Stimulated activated CD8-positive, alpha-beta memory T cell treated with anti-CD3 and anti-CD28 coated beads, Interleukin-12 subunit alpha, Interleukin-12 subunit beta, amount 100 ng/mL, for 24 hours (primary cell): Measurements from ENCODE around the gene VSIG10L.

Experiments used
- DNase-seq: peaks from one replicate; pipeline ENCODE4 v3.0.0-alpha.2; 2020; ENCODE audit errors: extremely low read depth

VSIG10L gene

GRCh38 chr19:51338563-51339312 lies 3.2 kb downstream of the VSIG10L start:
- peak; percentile 69 for DNase-seq

- DNase-seq, result no peak
Measured at GRCh38 chr19:51337861-51338562, 3.9 kb downstream of the VSIG10L start.

GRCh38 chr19:51337141-51337860 lies 4.6 kb downstream of the VSIG10L start:
- no peak for DNase-seq

GRCh38 chr19:51333836-51334460 lies 8.0 kb downstream of the VSIG10L start:
- no peak for DNase-seq

- no peak for DNase-seq
Measured at GRCh38 chr19:51331716-51332115, 10.2 kb downstream of the VSIG10L start.

DNA sequence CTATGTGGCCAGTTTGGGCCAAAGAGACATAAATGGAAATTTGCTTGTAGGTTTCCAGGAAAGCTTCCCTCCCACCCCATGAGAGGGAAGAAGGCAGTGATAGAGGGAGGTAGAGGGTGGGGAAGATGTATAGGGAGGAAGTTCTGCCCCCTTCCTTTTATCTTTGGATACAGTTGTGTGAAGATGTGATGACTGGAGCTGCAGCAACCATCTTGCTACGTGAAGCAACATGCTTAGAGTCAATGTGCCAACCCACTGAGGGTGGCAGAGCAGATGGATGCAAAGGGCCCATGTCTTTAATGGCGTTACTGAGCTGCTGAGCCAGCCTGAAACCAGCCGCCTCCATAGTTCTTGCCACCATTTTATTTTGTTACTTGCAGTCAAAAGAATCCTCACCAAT lies 10.7 kb downstream of the VSIG10L start:
- no peak for DNase-seq

DNA sequence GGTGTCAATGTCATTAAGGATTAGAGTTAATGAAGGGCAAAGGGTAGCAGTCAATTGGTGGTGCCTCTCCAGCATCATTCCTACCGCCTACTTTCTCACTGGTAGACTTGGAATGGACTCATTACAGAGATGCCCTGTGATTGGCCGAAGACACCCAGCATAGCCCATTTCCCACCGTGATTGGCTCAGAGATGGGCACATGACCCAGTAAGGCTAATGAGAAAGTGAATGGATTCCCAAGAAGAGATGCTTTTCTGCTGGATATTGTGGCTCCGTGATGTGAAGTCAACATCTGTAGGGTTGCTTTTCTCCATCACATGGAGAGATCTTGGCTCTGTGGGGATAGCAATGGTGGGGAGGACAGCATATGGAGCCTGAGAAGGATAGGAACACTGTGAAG lies 11.6 kb downstream of the VSIG10L start:
- no peak for DNase-seq

- no peak for DNase-seq
Measured at GRCh38 chr19:51329411-51329810, 12.5 kb downstream of the VSIG10L start.

DNA sequence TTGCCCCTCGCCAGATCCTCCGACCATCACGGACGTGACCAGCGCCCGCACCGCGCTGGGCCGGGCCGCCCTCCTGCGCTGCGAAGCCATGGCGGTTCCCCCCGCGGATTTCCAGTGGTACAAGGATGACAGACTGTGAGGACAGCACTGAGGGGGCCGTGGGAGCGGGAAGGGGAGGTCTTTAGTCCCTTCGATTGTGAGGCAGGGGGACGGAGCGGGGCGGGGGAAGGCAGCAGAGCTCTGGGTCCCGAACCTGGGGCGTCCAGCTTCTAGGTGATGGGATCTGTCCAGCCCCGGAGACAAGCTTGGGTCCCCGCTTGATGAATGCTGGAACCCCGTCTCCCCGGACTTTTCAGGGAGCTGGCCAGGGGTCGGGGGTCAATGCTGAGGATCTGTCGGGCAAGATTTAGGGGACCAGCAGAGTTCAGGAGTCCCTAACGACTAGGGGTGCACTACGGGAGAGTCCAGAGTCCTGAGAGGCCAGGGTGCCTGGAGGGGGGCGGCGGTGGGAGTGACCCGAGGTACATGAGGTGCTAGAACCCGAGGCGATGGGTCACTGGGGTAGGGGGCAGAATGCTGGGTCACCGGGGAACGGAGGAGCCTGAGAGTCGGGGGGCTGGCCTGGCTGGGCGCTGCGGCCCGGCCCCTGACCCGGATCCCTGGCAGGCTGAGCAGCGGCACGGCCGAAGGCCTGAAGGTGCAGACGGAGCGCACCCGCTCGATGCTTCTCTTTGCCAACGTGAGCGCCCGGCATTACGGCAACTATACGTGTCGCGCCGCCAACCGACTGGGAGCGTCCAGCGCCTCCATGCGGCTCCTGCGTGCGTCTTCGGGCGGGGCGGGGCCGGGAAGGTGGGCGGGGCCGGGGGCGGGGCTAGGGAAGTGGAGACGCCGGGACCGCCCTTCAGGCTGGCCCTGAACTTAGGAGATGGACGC lies 14.6 kb downstream of the VSIG10L start:
- no peak for DNase-seq

DNA sequence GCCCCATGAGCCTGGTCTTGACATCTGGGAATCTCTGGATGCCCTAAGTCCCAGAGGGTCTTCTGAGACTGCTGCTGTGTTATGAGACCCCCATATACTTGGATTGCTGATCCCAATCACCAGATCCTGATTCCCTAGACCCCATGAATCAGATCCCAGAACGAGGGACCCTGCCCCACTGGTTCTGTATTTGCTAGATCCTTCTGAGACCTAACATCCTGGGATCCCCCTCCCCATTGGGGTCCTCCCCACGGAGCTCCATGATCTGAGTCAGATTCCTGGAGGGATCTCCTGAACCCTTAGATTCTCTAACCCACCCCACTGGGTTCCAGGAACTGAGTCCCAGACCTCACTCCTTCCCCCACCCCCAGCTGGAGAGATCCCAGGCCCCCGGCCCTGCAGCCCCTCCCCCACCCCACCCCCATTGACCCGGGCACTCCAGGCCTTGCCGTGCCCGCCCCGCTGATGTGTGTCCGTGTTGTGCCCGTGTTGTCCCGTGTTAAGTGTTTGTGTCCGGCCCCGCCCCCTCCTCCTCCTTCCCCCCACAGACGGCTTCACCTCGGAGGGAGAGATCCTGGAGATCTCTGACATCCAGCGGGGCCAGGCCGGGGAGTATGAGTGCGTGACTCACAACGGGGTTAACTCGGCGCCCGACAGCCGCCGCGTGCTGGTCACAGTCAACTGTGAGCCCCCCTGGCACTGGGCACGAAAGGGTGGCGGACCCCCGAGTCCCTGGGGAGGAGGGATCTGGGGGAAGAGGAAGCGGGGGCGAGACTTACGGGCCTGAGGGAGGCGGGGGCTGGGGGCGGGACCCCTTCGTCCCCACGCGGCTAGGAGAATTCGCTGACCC lies 15.5 kb downstream of the VSIG10L start:
- no peak for DNase-seq

DNA sequence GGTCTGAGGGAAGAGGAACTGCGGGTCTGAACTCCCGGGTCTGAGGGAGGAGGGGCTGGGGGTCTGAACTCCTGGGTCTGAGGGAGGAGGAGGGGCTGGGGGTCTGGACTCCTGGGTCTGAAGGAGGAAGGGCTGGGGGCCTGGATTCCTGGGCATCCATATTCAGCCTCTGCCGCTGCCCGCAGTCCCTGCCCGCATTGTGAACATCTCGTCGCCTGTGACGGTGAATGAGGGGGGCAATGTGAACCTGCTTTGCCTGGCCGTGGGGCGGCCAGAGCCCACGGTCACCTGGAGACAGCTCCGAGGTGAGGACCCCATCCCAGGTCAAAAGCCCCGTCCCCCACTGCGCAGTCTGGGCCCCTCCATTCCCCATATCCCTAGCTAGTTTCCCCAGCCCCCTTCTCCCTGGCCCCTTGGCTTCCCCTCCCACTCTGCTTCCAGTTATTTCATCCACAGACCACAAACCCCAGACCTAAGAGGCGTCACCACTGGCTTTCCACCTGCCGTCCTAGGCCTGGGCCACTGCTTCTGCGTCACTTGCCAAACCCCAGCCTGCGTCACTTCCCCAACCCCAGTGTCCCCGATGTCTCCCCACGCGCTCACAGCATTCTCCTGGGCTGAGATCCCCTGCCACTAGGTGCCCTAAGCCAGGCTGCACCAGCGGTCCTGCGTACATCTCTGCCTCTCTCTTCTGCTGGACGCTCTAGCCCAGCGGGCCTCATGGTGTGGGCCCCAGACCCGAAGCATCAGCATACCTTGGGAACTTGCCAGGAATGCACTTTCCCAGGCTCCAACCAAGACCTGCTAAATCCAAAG lies 16.6 kb downstream of the VSIG10L start:
- DNase-seq, result no peak

DNA sequence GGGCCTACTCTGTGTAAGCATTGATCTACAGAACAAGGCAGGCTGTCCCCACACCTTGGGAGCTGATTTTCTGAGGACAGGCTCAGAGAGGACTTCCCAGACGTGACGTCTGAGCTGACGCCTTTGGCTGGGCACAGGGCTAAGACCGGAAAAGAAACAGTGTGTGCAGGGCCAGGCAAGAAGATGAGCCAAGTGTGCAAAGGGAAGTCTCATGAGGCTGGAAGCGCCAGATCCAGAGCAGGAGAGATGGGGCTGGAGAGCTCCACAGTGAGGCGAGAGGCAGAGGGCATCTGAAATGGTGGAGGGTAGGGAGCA lies 17.8 kb downstream of the VSIG10L start:
- DNase-seq, result no peak

DNA sequence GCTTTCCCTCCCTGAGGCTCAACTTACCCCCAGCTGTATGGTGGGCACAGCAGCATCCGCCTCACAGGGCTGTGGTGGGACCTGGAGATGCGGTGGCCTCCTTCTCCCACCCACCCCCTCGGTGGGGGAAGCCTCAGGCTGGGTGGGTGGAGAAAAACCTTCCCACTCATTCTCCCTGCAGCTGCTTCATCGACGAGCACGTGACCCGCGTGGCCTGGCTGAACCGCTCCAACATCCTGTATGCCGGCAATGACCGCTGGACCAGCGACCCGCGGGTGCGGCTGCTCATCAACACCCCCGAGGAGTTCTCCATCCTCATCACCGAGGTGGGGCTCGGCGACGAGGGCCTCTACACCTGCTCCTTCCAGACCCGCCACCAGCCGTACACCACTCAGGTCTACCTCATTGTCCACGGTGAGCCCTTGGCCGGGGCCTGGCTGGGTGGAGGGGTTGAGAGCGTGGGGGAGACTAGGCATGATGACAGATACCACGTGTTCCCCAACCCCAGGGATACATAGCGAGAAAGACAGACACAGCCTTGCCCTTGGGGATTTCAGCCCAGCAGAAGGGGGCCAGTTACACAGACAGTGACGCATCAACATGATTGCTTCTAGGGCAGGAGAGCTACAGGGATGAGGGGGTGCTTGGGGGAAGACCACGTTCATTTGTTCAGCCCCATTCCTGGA lies 18.3 kb downstream of the VSIG10L start:
- no peak for DNase-seq

DNA sequence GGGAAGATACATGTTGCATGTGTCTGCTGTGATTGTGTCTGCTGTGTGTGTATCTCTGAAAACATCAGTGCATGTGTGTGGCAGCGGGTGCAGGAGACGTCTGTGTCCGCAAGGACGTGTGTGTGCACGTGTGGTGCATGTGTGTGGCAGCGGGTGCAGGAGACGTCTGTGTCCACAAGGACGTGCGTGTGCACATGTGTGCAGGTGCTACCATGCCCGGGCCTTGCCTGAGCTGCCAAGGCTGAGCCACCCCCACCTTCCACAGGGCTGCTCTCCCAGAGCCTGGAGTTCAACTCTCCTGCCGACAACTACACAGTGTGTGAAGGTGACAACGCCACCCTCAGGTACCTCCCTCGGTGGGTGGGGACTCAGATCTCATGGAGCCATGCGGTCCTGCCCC lies 20.1 kb downstream of the VSIG10L start:
- DNase-seq, result no peak

DNA sequence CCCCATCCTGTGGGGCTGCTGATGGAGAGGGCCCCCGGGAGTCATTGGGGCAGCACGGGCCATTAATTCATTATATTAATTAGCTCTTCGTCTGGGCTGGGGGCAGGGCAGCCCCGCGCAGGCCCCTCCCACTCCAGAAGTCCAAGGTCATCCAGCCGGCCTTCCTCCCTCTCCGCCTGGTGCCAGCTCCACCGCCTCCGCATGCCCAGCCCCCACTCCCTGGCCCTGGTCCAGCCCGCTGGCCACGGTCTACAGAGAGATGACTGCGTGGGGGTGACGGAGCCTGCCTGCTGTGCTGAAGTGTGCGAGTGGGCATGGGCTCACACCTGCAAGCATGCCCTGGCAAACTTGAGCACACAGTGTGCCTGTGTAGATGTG lies 21.7 kb downstream of the VSIG10L start:
- DNase-seq, result no peak

DNA sequence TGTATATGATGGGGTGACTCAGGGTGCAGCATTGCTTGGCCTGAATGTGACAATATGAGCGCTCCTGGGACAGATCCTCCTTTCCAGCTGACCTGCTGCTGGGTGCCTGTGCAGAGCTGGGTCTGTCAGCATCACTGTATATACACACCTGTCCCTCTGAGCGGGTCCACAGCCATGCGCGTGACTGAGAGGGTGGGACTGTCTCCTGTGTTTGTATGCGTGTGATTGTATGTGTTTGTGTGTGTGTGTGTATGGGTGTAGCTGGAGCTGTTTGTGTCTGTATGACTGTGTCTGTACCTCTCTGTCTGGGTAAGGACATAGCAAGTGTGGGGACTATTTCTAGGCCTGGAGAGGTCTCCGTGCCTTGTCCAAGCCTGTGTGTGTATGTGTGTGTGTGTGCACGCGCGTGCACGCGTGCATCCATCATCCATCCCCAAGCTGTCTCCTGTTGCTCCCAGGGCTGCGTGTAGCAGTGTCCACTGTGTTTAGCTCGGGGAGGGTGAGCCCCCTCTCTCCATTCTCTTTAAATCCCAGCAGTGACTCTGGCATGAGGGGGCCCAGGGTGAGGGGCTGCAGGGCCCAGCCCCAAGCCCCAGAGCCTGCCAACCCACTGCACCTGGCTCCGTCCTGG lies 22.2 kb downstream of the VSIG10L start:
- no peak for DNase-seq

DNA sequence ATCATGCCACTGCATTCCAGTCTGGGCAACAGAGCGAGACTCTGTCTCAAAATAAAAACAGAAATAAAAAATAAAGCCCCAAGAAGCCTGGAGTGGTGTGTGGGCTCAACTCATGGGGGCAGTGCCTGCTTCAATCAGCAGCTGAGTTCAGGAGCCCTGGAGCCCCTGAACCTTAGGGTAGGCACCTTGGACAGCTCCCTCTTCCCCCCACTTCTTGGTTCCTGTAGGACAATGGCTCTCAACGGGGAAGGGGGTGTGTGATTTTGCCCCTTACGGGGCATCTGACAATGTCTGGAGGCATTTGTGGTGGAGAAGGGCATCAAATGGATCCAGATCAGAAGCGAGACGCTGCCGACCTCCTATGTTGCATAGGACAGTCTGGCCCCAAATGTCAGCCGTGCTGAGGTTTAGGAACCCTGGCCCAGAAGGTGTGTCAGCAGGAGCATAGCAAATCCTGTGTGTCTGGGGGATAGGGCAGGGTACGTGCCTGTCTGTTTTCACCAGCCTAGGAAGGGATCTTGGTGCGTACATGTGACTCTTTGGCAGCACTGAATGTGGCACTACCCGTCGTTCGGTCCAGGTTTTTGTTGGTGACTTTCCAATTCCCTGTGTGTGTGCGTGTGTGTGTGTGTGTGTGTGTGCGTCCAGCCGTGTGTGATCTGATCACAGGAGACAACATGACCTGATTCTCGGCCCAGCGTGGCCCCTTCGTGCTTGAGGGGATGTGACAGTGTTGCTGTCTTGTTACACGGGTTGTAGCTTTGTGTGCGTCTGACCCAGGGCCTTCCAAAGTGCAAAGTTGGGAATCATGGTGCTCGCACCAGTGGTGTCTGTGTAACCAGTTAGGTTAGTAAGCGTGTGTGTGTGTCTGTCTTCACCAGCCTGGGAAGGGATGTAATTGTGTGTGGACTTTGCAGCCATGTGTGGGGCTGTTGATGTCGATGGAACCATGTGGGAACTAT lies 23.0 kb downstream of the VSIG10L start:
- no peak for DNase-seq
